ENCODE measurements around the gene TRPC4AP.

TRPC4AP gene

GRCh38 chr20:35066194-35066593, 26.4 kb downstream of the TRPC4AP start:
- peaks cover 41% of the 10 kb centered on the region for H3K36me3 ChIP-seq (ENCODE audit: insufficient read depth, insufficient read length, low read length)
- H3K4me1 ChIP-seq (ENCODE audit: insufficient read depth, insufficient read length) = peaks cover 6% of the 10 kb centered on the region
- no peaks in the 10 kb centered on the region for H3K9me3 ChIP-seq (ENCODE audit: insufficient read depth, low read length)
- no peak overlapping the region for H3K4me3 ChIP-seq (ENCODE audit: insufficient read length, low read depth)
- TF ChIP-seq ZNF274 (IDR thresholded peaks at IDR 0.05; ENCODE audit: low read depth, low read length) (no peak), SUZ12 (IDR thresholded peaks at IDR 0.05; ENCODE audit: extremely low read depth, insufficient read depth, insufficient read length) (no peak), YY1 (IDR thresholded peaks at IDR 0.05; ENCODE audit: insufficient read depth, insufficient read length) (no peak)
- H3K9ac ChIP-seq (ENCODE audit: insufficient read length, low read depth) = no peak overlapping the region
- DNase-seq (ENCODE audit: low read depth, low spot score) = no peak
- H3K27me3 ChIP-seq (ENCODE audit: insufficient read depth, insufficient read length) = no peaks in the 10 kb centered on the region

- Histone ChIP-seq H3K9ac (ENCODE audit: insufficient read length, low read depth) (no peak overlapping the region), H3K9me3 (ENCODE audit: insufficient read depth, low read length) (no peaks in the 10 kb centered on the region), H3K4me3 (ENCODE audit: insufficient read length, low read depth) (no peak overlapping the region), H3K27me3 (ENCODE audit: insufficient read depth, insufficient read length) (no peaks in the 10 kb centered on the region), H3K36me3 (ENCODE audit: insufficient read depth, insufficient read length, low read length) (peaks cover 41% of the 10 kb centered on the region), H3K4me1 (ENCODE audit: insufficient read depth, insufficient read length) (peaks cover 6% of the 10 kb centered on the region)
- TF ChIP-seq YY1 (IDR thresholded peaks at IDR 0.05; ENCODE audit: insufficient read depth, insufficient read length) = no peak
- TF ChIP-seq SUZ12 (IDR thresholded peaks at IDR 0.05; ENCODE audit: extremely low read depth, insufficient read depth, insufficient read length) = no peak
- no peak for TF ChIP-seq ZNF274 (IDR thresholded peaks at IDR 0.05; ENCODE audit: low read depth, low read length)
- DNase-seq (ENCODE audit: low read depth, low spot score) = no peak
Observed at GRCh38 chr20:35065181-35065580, 27.4 kb downstream of the TRPC4AP start.

GRCh38 chr20:35063168-35063567, 29.4 kb downstream of the TRPC4AP start:
- Histone ChIP-seq H3K27me3 (ENCODE audit: insufficient read depth, insufficient read length) (no peaks in the 10 kb centered on the region), H3K4me3 (ENCODE audit: insufficient read length, low read depth) (no peak overlapping the region), H3K9me3 (ENCODE audit: insufficient read depth, low read length) (no peaks in the 10 kb centered on the region), H3K4me1 (ENCODE audit: insufficient read depth, insufficient read length) (peaks cover 6% of the 10 kb centered on the region), H3K36me3 (ENCODE audit: insufficient read depth, insufficient read length, low read length) (peaks cover 27% of the 10 kb centered on the region), H3K9ac (ENCODE audit: insufficient read length, low read depth) (no peak overlapping the region)
- no peak for DNase-seq (ENCODE audit: low read depth, low spot score)
- TF ChIP-seq ZNF274 (IDR thresholded peaks at IDR 0.05; ENCODE audit: low read depth, low read length) (no peak), YY1 (IDR thresholded peaks at IDR 0.05; ENCODE audit: insufficient read depth, insufficient read length) (no peak), SUZ12 (IDR thresholded peaks at IDR 0.05; ENCODE audit: extremely low read depth, insufficient read depth, insufficient read length) (no peak)

GRCh38 chr20:35062478-35062877, 30.1 kb downstream of the TRPC4AP start:
- peaks cover 20% of the 10 kb centered on the region for H3K36me3 ChIP-seq (ENCODE audit: insufficient read depth, insufficient read length, low read length)
- no peak overlapping the region for H3K4me3 ChIP-seq (ENCODE audit: insufficient read length, low read depth)
- no peaks in the 10 kb centered on the region for H3K27me3 ChIP-seq (ENCODE audit: insufficient read depth, insufficient read length)
- H3K9ac ChIP-seq (ENCODE audit: insufficient read length, low read depth) = no peak overlapping the region
- TF ChIP-seq SUZ12 (IDR thresholded peaks at IDR 0.05; ENCODE audit: extremely low read depth, insufficient read depth, insufficient read length) (no peak), YY1 (IDR thresholded peaks at IDR 0.05; ENCODE audit: insufficient read depth, insufficient read length) (no peak), ZNF274 (IDR thresholded peaks at IDR 0.05; ENCODE audit: low read depth, low read length) (no peak)
- H3K4me1 ChIP-seq (ENCODE audit: insufficient read depth, insufficient read length) = peaks cover 6% of the 10 kb centered on the region
- no peak for DNase-seq (ENCODE audit: low read depth, low spot score)
- no peaks in the 10 kb centered on the region for H3K9me3 ChIP-seq (ENCODE audit: insufficient read depth, low read length)

GRCh38 chr20:35060168-35060567, 32.4 kb downstream of the TRPC4AP start:
- Histone ChIP-seq H3K4me1 (ENCODE audit: insufficient read depth, insufficient read length) (no peaks in the 10 kb centered on the region), H3K9ac (ENCODE audit: insufficient read length, low read depth) (no peak overlapping the region), H3K9me3 (ENCODE audit: insufficient read depth, low read length) (no peaks in the 10 kb centered on the region), H3K27me3 (ENCODE audit: insufficient read depth, insufficient read length) (no peaks in the 10 kb centered on the region), H3K4me3 (ENCODE audit: insufficient read length, low read depth) (no peak overlapping the region), H3K36me3 (ENCODE audit: insufficient read depth, insufficient read length, low read length) (peaks cover 26% of the 10 kb centered on the region)
- TF ChIP-seq YY1 (IDR thresholded peaks at IDR 0.05; ENCODE audit: insufficient read depth, insufficient read length) = no peak
- TF ChIP-seq ZNF274 (IDR thresholded peaks at IDR 0.05; ENCODE audit: low read depth, low read length) = no peak
- no peak for TF ChIP-seq SUZ12 (IDR thresholded peaks at IDR 0.05; ENCODE audit: extremely low read depth, insufficient read depth, insufficient read length)
- DNase-seq (ENCODE audit: low read depth, low spot score) = no peak

GRCh38 chr20:35059612-35060011, 33.0 kb downstream of the TRPC4AP start:
- no peak for DNase-seq (ENCODE audit: low read depth, low spot score)
- Histone ChIP-seq H3K9ac (ENCODE audit: insufficient read length, low read depth) (no peak overlapping the region), H3K4me3 (ENCODE audit: insufficient read length, low read depth) (no peak overlapping the region), H3K36me3 (ENCODE audit: insufficient read depth, insufficient read length, low read length) (peaks cover 26% of the 10 kb centered on the region), H3K27me3 (ENCODE audit: insufficient read depth, insufficient read length) (no peaks in the 10 kb centered on the region), H3K9me3 (ENCODE audit: insufficient read depth, low read length) (no peaks in the 10 kb centered on the region), H3K4me1 (ENCODE audit: insufficient read depth, insufficient read length) (no peaks in the 10 kb centered on the region)
- TF ChIP-seq SUZ12 (IDR thresholded peaks at IDR 0.05; ENCODE audit: extremely low read depth, insufficient read depth, insufficient read length) = no peak
- TF ChIP-seq ZNF274 (IDR thresholded peaks at IDR 0.05; ENCODE audit: low read depth, low read length) = no peak
- TF ChIP-seq YY1 (IDR thresholded peaks at IDR 0.05; ENCODE audit: insufficient read depth, insufficient read length) = no peak

- Histone ChIP-seq H3K4me3 (ENCODE audit: insufficient read length, low read depth) (no peak overlapping the region), H3K9ac (ENCODE audit: insufficient read length, low read depth) (no peak overlapping the region), H3K36me3 (ENCODE audit: insufficient read depth, insufficient read length, low read length) (peaks cover 31% of the 10 kb centered on the region), H3K4me1 (ENCODE audit: insufficient read depth, insufficient read length) (no peaks in the 10 kb centered on the region), H3K27me3 (ENCODE audit: insufficient read depth, insufficient read length) (no peaks in the 10 kb centered on the region), H3K9me3 (ENCODE audit: insufficient read depth, low read length) (no peaks in the 10 kb centered on the region)
- TF ChIP-seq YY1 (IDR thresholded peaks at IDR 0.05; ENCODE audit: insufficient read depth, insufficient read length) (no peak), ZNF274 (IDR thresholded peaks at IDR 0.05; ENCODE audit: low read depth, low read length) (no peak), SUZ12 (IDR thresholded peaks at IDR 0.05; ENCODE audit: extremely low read depth, insufficient read depth, insufficient read length) (no peak)
- no peak for DNase-seq (ENCODE audit: low read depth, low spot score)
Observed at GRCh38 chr20:35059110-35059509, 33.5 kb downstream of the TRPC4AP start.

Data from NT2/D1 (cell line).